HepG2 (cell line): ENCODE data around the gene ELP1. TPM values are rescaled to one million over a fixed set of nuclear protein-coding genes. Genes with fewer than 3 reads are reported as not detected.

Experiments used
- ATAC-seq: fragments of 200-7000 bp; cut with Tn5 transposase; 3 replicates; pipeline ENCODE4 v1.9.1; 2020; ENCODE audit warnings: mild to moderate bottlenecking, moderate library complexity
- BruUV-seq: library from RNA; stranded (reverse); fragments of 400-500 nt; replicated peaks from 2 replicates; lab custom pipeline; 2021; lab: Mats Ljungman, UMichigan
- CTCF ChIA-PET: fragments of 300-600 bp; formaldehyde crosslinking; extraction: SDS; loops from one replicate; lab custom pipeline; 2021; ENCODE audit warnings: low total read pairs, inconsistent platforms, low intra/inter-chr PET ratio; lab: Yijun Ruan, JAX
- POLR2A ChIA-PET: fragments of 350-600 bp; sonication (Branson Sonifier 250); formaldehyde crosslinking; loops from one replicate; lab custom pipeline; 2020; ENCODE audit warnings: antibody characterized with exemption, inconsistent platforms; lab: Yijun Ruan, JAX
- DNase-seq: peaks from one replicate; pipeline ENCODE4 v3.0.0-alpha.2; 2015; ENCODE audit warnings: low spot score
- FAIRE-seq: peaks from 3 replicates; lab custom pipeline; 2011; peaks lifted over from hg19 to GRCh38; lab: Jason Lieb, UNC
- H2AFZ ChIP-seq: one replicate; pipeline ENCODE4 v1.6.1; 2011; ENCODE audit warnings: low read length, inconsistent platforms
- H3K27ac ChIP-seq: fragments of 300-600 bp; 3 replicates; pipeline ENCODE4 v1.8.0; 2011; ENCODE audit warnings: mixed run types, mild to moderate bottlenecking, mixed read lengths, low read length, inconsistent platforms; ENCODE audit not compliant: insufficient read depth; ENCODE audit errors: extremely low read length
- H3K27me3 ChIP-seq, 2 experiments: fragments of 200-600 bp in 1 of 2; 2 replicates in 1 of 2; 3 replicates in 1 of 2; pipeline versions ENCODE4 v1.6.0 to v1.8.0; 2011; ENCODE audit warnings: low read length in 2 of 2, mild to moderate bottlenecking in 2 of 2, moderate library complexity in 2 of 2, inconsistent platforms in 1 of 2; ENCODE audit not compliant: insufficient read depth in 2 of 2, control insufficient read depth in 1 of 2
- H3K36me3 ChIP-seq, 2 experiments: fragments of 200-600 bp in 1 of 2; replicated peaks in 1 of 2; 2 replicates in 1 of 2; 3 replicates in 1 of 2; pipeline versions ENCODE4 v1.5.1 to v1.8.0; 2011; ENCODE audit warnings: low read length in 2 of 2, inconsistent platforms in 1 of 2; ENCODE audit not compliant: insufficient read depth in 2 of 2, control insufficient read depth in 1 of 2
- H3K4me1 ChIP-seq: 2 replicates; pipeline ENCODE4 v1.5.1; 2012; ENCODE audit warnings: low read length, inconsistent platforms; ENCODE audit not compliant: insufficient read depth
- H3K4me2 ChIP-seq: 2 replicates; pipeline ENCODE4 v1.6.0; 2011; ENCODE audit warnings: low read depth, low read length, inconsistent platforms
- H3K4me3 ChIP-seq, 3 experiments: fragments of 200-600 bp in 1 of 3; sonication (generic), shearing (Covaris generic) in 1 of 3; replicated peaks in 1 of 3; 2 replicates each; pipeline ENCODE4 v1.5.1; 2011 to 2016; ENCODE audit warnings: low read length in 3 of 3, inconsistent platforms in 2 of 3, low read depth in 2 of 3, mild to moderate bottlenecking in 2 of 3, control low read depth in 1 of 3, mixed read lengths in 1 of 3; ENCODE audit not compliant: insufficient read depth in 1 of 3
- H3K79me2 ChIP-seq: one replicate; pipeline ENCODE4 v1.6.1; 2011; ENCODE audit warnings: low read length, inconsistent platforms; ENCODE audit not compliant: insufficient read depth
- H3K9ac ChIP-seq: 2 replicates; pipeline ENCODE4 v1.6.0; 2011; ENCODE audit warnings: mild to moderate bottlenecking, low read depth, low read length, inconsistent platforms; ENCODE audit not compliant: insufficient read depth
- H3K9me3 ChIP-seq: 2 replicates; pipeline ENCODE4 v1.5.1; 2012; ENCODE audit warnings: mild to moderate bottlenecking, low read length
- H4K20me1 ChIP-seq: 2 replicates; pipeline ENCODE4 v1.6.0; 2011; ENCODE audit warnings: inconsistent platforms, mild to moderate bottlenecking, low read length, moderate library complexity; ENCODE audit not compliant: insufficient read depth
- CENPT ChIP-seq: sonication (generic); formaldehyde crosslinking; IDR thresholded peaks from 2 replicates; pipeline ENCODE4 v1.8.0; 2022; ENCODE audit warnings: low read depth, mild to moderate bottlenecking, moderate library complexity, missing genetic modification reagents
- DR1 ChIP-seq: sonication (generic); formaldehyde crosslinking; IDR thresholded peaks from 2 replicates; pipeline ENCODE4 v1.8.0; 2021; ENCODE audit warnings: mild to moderate bottlenecking, missing genetic modification reagents, inconsistent platforms
- ELF3 ChIP-seq: IDR thresholded peaks from 2 replicates; pipeline ENCODE4 v1.6.1; 2016; ENCODE audit warnings: missing genetic modification reagents, missing compliant biosample characterization
- IRF9 ChIP-seq: sonication (generic); formaldehyde crosslinking; IDR thresholded peaks from 2 replicates; pipeline ENCODE4 v1.8.0; 2022; ENCODE audit warnings: missing genetic modification reagents, mild to moderate bottlenecking, borderline replicate concordance
- KAT8 ChIP-seq: IDR thresholded peaks from 2 replicates; pipeline ENCODE4 v1.6.1; 2016; ENCODE audit warnings: missing genetic modification reagents, missing compliant biosample characterization
- MTF2 ChIP-seq: sonication (generic); formaldehyde crosslinking; IDR thresholded peaks from 2 replicates; pipeline ENCODE4 v1.5.0; 2020; ENCODE audit warnings: missing genetic modification reagents, borderline replicate concordance
- NFKBIZ ChIP-seq: IDR thresholded peaks from 2 replicates; pipeline ENCODE4 v1.6.1; 2018; ENCODE audit warnings: missing genetic modification reagents, missing compliant biosample characterization
- RFX5 ChIP-seq: IDR thresholded peaks from 2 replicates; pipeline ENCODE4 v1.6.1; 2011; ENCODE audit warnings: low read depth, low read length, improper control_type of control experiment
- ZNF17 ChIP-seq: sonication (generic); formaldehyde crosslinking; IDR thresholded peaks from 2 replicates; pipeline ENCODE4 v1.5.0; 2020; ENCODE audit warnings: mild to moderate bottlenecking, missing genetic modification reagents
- ZNF569 ChIP-seq: sonication (generic); formaldehyde crosslinking; IDR thresholded peaks from 2 replicates; pipeline ENCODE4 v1.5.0; 2020; ENCODE audit warnings: mild to moderate bottlenecking, missing genetic modification reagents, moderate library complexity, borderline replicate concordance
- ZNF644 ChIP-seq: IDR thresholded peaks from 2 replicates; pipeline ENCODE4 v1.6.1; 2016; ENCODE audit warnings: low read depth
- ZNF703 ChIP-seq: sonication (generic); formaldehyde crosslinking; IDR thresholded peaks from 2 replicates; pipeline ENCODE4 v1.5.1; 2020; ENCODE audit warnings: missing genetic modification reagents, mild to moderate bottlenecking, moderate library complexity, borderline replicate concordance
- ZNF782 ChIP-seq: sonication (generic); formaldehyde crosslinking; IDR thresholded peaks from 2 replicates; pipeline ENCODE4 v1.4.0; 2020; ENCODE audit warnings: missing genetic modification reagents, mild to moderate bottlenecking, borderline replicate concordance
- ZNF891 ChIP-seq: sonication (generic); formaldehyde crosslinking; IDR thresholded peaks from 2 replicates; pipeline ENCODE4 v1.5.0; 2020; ENCODE audit warnings: mild to moderate bottlenecking, missing genetic modification reagents
- WGBS: methylation state at CpG from one replicate; pipeline ENCODE4 v1.1.6; 2017; ENCODE audit warnings: low lambda C conversion rate; 5-methylcytosine and 5-hydroxymethylcytosine counted together
- in situ Hi-C: cut with HindIII; loops from 2 replicates; pipeline ENCODE4 v1.10.0; 2017; ENCODE audit warnings: low pct_unique_long_range_greater_than_20kb; ENCODE audit not compliant: extremely low pct_ligation_motif_present
- intact Hi-C: fragments of 100-400 bp; cut with micrococcal nuclease; formaldehyde crosslinking; loops from one replicate; pipeline ENCODE4 v1.10.0; 2022; ENCODE audit not compliant: unreplicated experiment
- polyA plus RNA-seq, 8 experiments: library from polyadenylated mRNA; depleted of rRNA in 3 of 8; stranded (reverse) in 7 of 8; unstranded in 1 of 8; fragments of >200 nt; fragmentation: Illumina TruSeq in 4 of 8; extraction: Trizol in 4 of 8; gene quantifications; 2 replicates each; pipeline versions ENCODE4 v1.2.1 to v1.2.3, GENCODE V29; 2011 to 2016; ENCODE audit warnings: low read depth in 4 of 8, missing spikeins in 1 of 8, mixed read lengths in 1 of 8; ENCODE audit not compliant: insufficient read depth in 1 of 8
- total RNA-seq, 5 experiments: library from RNA; depleted of rRNA; stranded (reverse); fragments of >200 nt; fragmentation: Illumina TruSeq; extraction: Trizol; gene quantifications; 2 replicates each; pipeline ENCODE4 v1.2.3, GENCODE V29; 2016; ENCODE audit warnings: low read depth in 1 of 5
- TF ChIP-seq, protein P1 (sequence below): sonication (generic); formaldehyde crosslinking; IDR thresholded peaks from 2 replicates; pipeline ENCODE4 v1.4.0; 2020; ENCODE audit warnings: missing genetic modification reagents, borderline replicate concordance
- TF ChIP-seq, protein P2 (sequence below): sonication (generic); formaldehyde crosslinking; IDR thresholded peaks from 2 replicates; pipeline ENCODE4 v1.4.0; 2020; ENCODE audit warnings: missing genetic modification reagents, borderline replicate concordance

ELP1 gene
- total and polyA plus RNA-seq, 2 of the 13 experiments (the other 11 are each of a cell fraction or from before 2014, with no cell fraction given): 157 to 275 TPM

DNA sequence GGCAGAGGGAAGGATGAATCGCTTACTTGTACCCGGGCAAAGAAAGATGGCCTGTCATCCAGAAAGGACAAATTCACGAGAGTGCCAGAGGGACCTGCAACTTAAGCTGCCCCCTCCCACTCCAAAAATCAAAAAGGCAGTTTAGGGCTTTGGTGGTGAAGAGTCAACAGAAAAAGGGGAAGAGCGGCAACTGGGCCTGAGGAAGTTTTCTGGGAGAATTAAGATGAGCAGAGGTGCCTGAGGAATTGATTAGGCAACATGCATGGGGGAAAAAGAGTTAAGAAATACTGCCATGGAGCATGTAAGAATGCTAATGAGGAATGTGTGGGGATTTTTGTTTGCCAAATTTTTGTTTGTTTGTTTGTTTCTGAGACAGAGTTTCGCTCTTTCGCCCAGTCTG lies 76.4 kb downstream of the ELP1 start:
- no peak overlapping the region for H3K4me3 ChIP-seq
- H3K36me3 ChIP-seq: no peaks in the 10 kb centered on the region
- BruUV-seq: no TSS peak
- H3K9ac ChIP-seq: no peak overlapping the region
- CTCF ChIA-PET: no interaction called here
- POLR2A ChIA-PET: no interaction called here
- TF ChIP-seq RFX5 (no peak), ZNF17 (CRISPR knock-in tag) (no peak), CENPT (no peak), ELF3 (no peak), ZNF569 (CRISPR knock-in tag) (no peak), IRF9 (CRISPR knock-in tag) (no peak), KAT8 (CRISPR knock-in tag) (no peak), MTF2 (CRISPR knock-in tag) (no peak), ZNF703 (CRISPR knock-in tag) (no peak), DR1 (CRISPR knock-in tag) (no peak), ZNF782 (no peak), ZNF891 (CRISPR knock-in tag) (no peak), NFKBIZ (CRISPR knock-in tag) (no peak), ZNF644 (no peak)
- TF ChIP-seq, protein P1, sequence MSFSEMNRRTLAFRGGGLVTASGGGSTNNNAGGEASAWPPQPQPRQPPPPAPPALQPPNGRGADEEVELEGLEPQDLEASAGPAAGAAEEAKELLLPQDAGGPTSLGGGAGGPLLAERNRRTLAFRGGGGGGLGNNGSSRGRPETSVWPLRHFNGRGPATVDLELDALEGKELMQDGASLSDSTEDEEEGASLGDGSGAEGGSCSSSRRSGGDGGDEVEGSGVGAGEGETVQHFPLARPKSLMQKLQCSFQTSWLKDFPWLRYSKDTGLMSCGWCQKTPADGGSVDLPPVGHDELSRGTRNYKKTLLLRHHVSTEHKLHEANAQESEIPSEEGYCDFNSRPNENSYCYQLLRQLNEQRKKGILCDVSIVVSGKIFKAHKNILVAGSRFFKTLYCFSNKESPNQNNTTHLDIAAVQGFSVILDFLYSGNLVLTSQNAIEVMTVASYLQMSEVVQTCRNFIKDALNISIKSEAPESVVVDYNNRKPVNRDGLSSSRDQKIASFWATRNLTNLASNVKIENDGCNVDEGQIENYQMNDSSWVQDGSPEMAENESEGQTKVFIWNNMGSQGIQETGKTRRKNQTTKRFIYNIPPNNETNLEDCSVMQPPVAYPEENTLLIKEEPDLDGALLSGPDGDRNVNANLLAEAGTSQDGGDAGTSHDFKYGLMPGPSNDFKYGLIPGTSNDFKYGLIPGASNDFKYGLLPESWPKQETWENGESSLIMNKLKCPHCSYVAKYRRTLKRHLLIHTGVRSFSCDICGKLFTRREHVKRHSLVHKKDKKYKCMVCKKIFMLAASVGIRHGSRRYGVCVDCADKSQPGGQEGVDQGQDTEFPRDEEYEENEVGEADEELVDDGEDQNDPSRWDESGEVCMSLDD (CRISPR knock-in tag): no peak
- TF ChIP-seq, protein P2, sequence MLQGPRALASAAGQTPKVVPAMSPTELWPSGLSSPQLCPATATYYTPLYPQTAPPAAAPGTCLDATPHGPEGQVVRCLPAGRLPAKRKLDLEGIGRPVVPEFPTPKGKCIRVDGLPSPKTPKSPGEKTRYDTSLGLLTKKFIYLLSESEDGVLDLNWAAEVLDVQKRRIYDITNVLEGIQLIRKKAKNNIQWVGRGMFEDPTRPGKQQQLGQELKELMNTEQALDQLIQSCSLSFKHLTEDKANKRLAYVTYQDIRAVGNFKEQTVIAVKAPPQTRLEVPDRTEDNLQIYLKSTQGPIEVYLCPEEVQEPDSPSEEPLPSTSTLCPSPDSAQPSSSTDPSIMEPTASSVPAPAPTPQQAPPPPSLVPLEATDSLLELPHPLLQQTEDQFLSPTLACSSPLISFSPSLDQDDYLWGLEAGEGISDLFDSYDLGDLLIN: no peak
- intact Hi-C loops (no loop called here), in situ Hi-C loops (no loop called here)
- no peak for FAIRE-seq
- WGBS: 97% methylated on average over 6 of the region's 6 CpGs
- DNase-seq: no peak
- no peak overlapping the region for H3K27ac ChIP-seq
- peaks cover 28% of the 10 kb centered on the region for H3K4me1 ChIP-seq
- no peaks in the 10 kb centered on the region for H3K27me3 ChIP-seq
- no peaks in the 10 kb centered on the region for H3K79me2 ChIP-seq
- H3K9me3 ChIP-seq: no peaks in the 10 kb centered on the region
- H3K4me2 ChIP-seq: no peak overlapping the region
- no peaks in the 10 kb centered on the region for H4K20me1 ChIP-seq
- ATAC-seq: no peak
- H2AFZ ChIP-seq: no peak overlapping the region
